ENCODE results near the gene CDCP2.

The CDCP2 gene

DNA sequence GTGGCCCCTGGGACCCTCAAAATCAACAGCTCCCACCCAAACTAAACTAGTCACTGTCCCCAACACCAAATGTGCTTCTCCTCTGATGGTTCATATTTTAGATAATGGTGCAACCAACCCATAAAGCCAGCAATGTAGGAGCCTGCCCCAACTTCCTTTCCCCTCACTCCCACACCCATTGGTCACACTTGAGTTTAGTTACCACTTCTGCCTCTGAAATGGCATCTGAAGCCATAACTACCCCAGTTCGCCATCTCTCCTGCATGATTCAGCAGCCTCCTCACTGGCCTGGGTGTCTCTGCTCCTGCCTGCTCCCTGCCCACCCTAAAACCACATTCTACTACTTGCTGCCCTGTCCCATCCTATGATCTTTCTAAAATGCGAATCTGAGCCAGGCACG, 3.4 kb upstream of the CDCP2 start:
- no peak overlapping the region for H3K4me3 ChIP-seq (ENCODE audit: control insufficient read depth, low read depth, low read length)
- no peak for TF ChIP-seq CTCF (conservative IDR thresholded peaks at IDR 0.05; ENCODE audit: control insufficient read depth, insufficient read depth, low read depth, low read length)
- DNase-seq (ENCODE audit: low read depth) = no peak

- DNase-seq (ENCODE audit: low read depth) = peak; percentile 74
- TF ChIP-seq CTCF (conservative IDR thresholded peaks at IDR 0.05; ENCODE audit: control insufficient read depth, insufficient read depth, low read depth, low read length) = no peak
- H3K4me3 ChIP-seq (ENCODE audit: control insufficient read depth, low read depth, low read length) = peak overlapping the region; percentile 12
Observed at GRCh38 chr1:54153535-54154439, 987 bp upstream of the CDCP2 start.

DNA sequence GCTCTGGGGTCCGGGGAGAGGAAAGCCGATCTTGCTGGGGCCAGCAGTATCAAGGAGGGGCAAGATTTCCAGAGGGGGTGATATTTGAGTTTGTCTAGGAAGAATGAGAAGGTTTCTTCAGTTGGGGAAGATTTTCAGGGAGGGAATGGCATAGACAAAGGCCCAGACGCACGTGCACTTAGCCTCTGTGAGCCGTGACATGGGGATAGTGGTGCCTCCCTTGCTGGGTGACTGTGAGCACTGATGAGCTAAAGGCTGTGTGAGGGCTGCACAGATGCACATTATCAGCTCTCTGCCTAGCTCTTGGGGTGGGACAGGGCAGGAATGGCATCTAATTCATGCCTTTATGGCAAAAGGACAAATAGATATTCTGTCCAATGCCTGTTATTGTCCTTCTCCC, 1.8 kb downstream of the CDCP2 start:
- DNase-seq (ENCODE audit: low read depth) = no peak
- H3K4me3 ChIP-seq (ENCODE audit: control insufficient read depth, low read depth, low read length) = no peak overlapping the region
- TF ChIP-seq CTCF (conservative IDR thresholded peaks at IDR 0.05; ENCODE audit: control insufficient read depth, insufficient read depth, low read depth, low read length) = no peak

DNA sequence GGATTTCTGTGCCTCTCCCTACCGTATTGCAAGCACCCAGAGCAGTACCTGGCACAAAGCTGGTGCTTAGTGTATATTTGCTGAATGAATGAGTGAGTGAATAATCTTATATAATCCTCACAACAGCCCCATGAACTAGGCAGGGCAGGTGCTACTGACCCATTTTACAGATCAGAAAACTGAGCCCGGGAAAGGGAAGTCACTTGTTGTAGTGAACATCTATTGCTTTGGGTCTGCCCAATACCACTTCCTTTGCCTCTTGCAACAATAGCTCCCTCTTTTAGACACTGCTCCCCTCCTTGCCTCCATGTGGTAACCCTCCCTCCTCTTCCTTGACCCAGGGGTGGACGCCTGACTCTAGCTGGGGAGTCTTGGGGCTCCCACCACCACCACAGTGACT, 3.1 kb downstream of the CDCP2 start:
- no peak overlapping the region for H3K4me3 ChIP-seq (ENCODE audit: control insufficient read depth, low read depth, low read length)
- TF ChIP-seq CTCF (conservative IDR thresholded peaks at IDR 0.05; ENCODE audit: control insufficient read depth, insufficient read depth, low read depth, low read length) = no peak
- no peak for DNase-seq (ENCODE audit: low read depth)

DNA sequence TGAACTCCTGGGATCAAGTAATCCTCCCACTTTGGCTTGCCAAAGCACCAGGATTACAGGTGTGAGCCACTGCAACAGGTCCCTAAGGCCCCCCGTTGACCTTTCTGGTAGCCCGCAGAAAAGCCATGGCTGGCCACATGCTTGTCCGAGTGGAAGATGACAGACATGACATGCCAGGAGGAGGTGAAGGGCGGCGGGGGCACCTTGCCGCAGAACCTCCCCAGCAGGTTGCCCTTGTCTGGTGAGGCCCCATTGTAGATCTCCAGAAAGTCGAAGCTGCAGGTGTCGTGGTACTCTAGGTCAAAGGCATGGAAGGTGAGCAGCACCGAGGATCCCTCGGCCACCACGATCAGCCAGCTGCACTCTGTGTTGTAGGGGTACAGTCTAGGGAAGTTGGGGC, 8.4 kb downstream of the CDCP2 start:
- no peak for DNase-seq (ENCODE audit: low read depth)
- TF ChIP-seq CTCF (conservative IDR thresholded peaks at IDR 0.05; ENCODE audit: control insufficient read depth, insufficient read depth, low read depth, low read length) = no peak
- no peak overlapping the region for H3K4me3 ChIP-seq (ENCODE audit: control insufficient read depth, low read depth, low read length)

- no peak overlapping the region for H3K4me3 ChIP-seq (ENCODE audit: control insufficient read depth, low read depth, low read length)
- no peak for TF ChIP-seq CTCF (conservative IDR thresholded peaks at IDR 0.05; ENCODE audit: control insufficient read depth, insufficient read depth, low read depth, low read length)
- no peak for DNase-seq (ENCODE audit: low read depth)
Observed at GRCh38 chr1:54142146-54142900, 10.5 kb downstream of the CDCP2 start.
